ENCODE measurements around the gene TLR3.

Gene TLR3

DNA sequence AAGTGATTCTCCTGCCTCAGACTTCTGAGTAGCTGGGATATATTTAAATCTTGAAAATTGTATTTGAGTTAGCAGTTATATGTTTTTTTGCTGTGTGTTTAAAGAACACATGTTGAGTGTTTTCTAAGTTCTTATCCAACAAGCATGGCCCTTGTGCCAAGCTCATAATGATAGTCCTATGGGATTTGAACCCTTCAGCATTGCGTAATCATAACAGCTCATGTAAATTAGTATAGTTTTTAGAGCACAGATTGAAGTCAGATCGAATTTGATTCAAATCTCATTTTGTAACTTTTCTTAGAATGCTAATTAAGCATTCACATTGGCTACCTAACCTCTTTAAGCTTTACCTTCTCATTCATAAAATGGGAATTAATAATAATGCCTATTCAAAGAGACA lies 47.7 kb downstream of the TLR3 start:
- FAIRE-seq, result no peak
- TF ChIP-seq POLR2A (IDR thresholded peaks at IDR 0.05; ENCODE audit: low read depth, low read length), result no peak
- TF ChIP-seq SPI1 (IDR thresholded peaks at IDR 0.05; ENCODE audit: low read depth, low read length), result no peak
- TF ChIP-seq POLR2AphosphoS5 (IDR thresholded peaks at IDR 0.05; ENCODE audit: low read depth, low read length), result no peak
- TF ChIP-seq POU2F2 (IDR thresholded peaks at IDR 0.05; ENCODE audit: low read depth, low read length), result no peak
- no peak for TF ChIP-seq PAX5 (IDR thresholded peaks at IDR 0.05; ENCODE audit: insufficient read depth, low read length, severe bottlenecking)
- TF ChIP-seq TAF1 (IDR thresholded peaks at IDR 0.05; ENCODE audit: low read depth, low read length), result no peak

DNA sequence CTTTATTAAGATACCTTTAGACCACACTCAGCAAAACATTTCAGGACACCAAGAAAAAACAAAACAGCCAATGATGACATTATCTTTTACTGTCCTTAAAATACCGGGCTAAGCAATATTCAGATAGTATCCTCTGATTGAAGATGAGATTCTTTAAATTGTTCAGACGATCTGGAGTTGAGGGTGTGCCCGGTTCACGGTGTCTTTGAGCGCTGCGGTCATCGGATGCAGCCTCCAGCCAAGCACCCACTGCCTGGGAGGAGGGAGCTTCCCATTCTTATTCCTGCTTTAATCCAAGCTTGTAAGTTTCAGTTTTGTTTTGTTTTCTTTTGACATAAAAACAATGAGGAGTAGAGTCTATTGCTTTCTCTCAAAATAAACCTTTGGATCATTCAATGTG lies 49.6 kb downstream of the TLR3 start:
- no peak for FAIRE-seq
- TF ChIP-seq SPI1 (IDR thresholded peaks at IDR 0.05; ENCODE audit: low read depth, low read length) (no peak), POLR2A (IDR thresholded peaks at IDR 0.05; ENCODE audit: low read depth, low read length) (no peak), POU2F2 (IDR thresholded peaks at IDR 0.05; ENCODE audit: low read depth, low read length) (no peak), TAF1 (IDR thresholded peaks at IDR 0.05; ENCODE audit: low read depth, low read length) (no peak), PAX5 (IDR thresholded peaks at IDR 0.05; ENCODE audit: insufficient read depth, low read length, severe bottlenecking) (no peak), POLR2AphosphoS5 (IDR thresholded peaks at IDR 0.05; ENCODE audit: low read depth, low read length) (no peak)
- no peak for DNase-seq (ENCODE audit: insufficient read length, low spot score)

More for the DNA sequence above, 47.7 kb downstream of the TLR3 start:
- DNase-seq (ENCODE audit: insufficient read length, low spot score), result no peak

DNA sequence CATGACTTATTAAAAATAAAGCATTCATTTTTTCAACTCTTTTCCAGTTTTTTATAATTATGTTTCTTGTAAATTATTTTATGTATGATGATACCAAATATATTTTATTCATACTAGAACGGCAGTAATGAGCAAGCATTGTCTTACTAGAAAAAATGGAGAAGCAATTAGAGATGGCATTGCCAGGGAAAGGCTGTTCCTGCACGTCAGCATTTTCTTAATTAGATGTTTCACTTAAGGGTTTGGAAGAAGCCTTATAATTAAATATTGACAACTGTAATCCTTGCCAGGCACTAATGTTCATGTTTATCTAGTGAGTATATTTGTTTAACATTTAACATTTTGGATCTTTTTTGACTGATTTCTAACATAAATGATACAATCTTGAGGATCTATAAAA lies 52.1 kb downstream of the TLR3 start:
- FAIRE-seq, result no peak
- no peak for DNase-seq (ENCODE audit: insufficient read length, low spot score)
- TF ChIP-seq SPI1 (IDR thresholded peaks at IDR 0.05; ENCODE audit: low read depth, low read length) (no peak), PAX5 (IDR thresholded peaks at IDR 0.05; ENCODE audit: insufficient read depth, low read length, severe bottlenecking) (no peak), POLR2AphosphoS5 (IDR thresholded peaks at IDR 0.05; ENCODE audit: low read depth, low read length) (no peak), POLR2A (IDR thresholded peaks at IDR 0.05; ENCODE audit: low read depth, low read length) (no peak), TAF1 (IDR thresholded peaks at IDR 0.05; ENCODE audit: low read depth, low read length) (no peak), POU2F2 (IDR thresholded peaks at IDR 0.05; ENCODE audit: low read depth, low read length) (no peak)

DNA sequence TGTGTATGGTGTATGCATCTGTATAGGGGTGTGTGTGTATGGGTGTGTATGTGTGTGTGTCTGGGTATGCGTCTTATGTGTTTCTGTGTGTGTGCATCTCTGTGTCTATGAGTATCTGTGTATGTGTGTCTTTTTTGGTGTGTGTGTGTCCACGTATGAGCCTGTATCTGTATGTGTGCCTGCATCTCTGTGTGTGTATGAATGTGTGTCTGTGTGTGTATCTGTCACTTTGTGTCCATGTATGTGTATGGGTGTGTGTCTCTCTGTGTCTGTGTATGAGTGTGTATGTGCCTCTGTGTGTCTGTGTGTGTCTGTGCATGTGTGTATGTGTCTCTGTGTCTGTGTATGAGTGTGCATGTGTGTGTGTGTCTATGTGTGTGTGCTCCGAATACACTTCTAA lies 59.9 kb downstream of the TLR3 start:
- no peak for DNase-seq (ENCODE audit: insufficient read length, low spot score)
- TF ChIP-seq SPI1 (IDR thresholded peaks at IDR 0.05; ENCODE audit: low read depth, low read length), result no peak
- TF ChIP-seq POLR2A (IDR thresholded peaks at IDR 0.05; ENCODE audit: low read depth, low read length), result no peak
- no peak for TF ChIP-seq POLR2AphosphoS5 (IDR thresholded peaks at IDR 0.05; ENCODE audit: low read depth, low read length)
- no peak for TF ChIP-seq TAF1 (IDR thresholded peaks at IDR 0.05; ENCODE audit: low read depth, low read length)
- TF ChIP-seq PAX5 (IDR thresholded peaks at IDR 0.05; ENCODE audit: insufficient read depth, low read length, severe bottlenecking), result no peak
- TF ChIP-seq POU2F2 (IDR thresholded peaks at IDR 0.05; ENCODE audit: low read depth, low read length), result no peak
- FAIRE-seq, result peak; percentile 80

DNA sequence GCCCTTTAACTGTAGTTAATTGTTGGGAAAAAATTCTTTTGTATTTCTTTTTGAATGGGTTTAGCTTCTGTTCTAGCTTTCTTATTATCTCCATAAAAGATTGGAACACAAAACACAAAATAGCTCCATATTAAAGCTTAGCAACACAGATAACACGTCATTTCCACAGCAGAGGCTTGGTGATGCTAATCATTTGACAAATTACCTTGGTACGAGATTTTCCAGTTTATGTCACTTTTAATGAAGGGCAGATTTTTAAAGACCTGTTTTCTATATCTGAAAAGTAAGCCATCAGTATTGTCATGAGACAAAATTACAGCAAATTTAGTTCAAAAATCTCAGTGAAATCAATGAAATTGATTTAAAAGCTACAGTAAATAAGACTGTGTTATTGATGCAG lies 63.0 kb downstream of the TLR3 start:
- DNase-seq (ENCODE audit: insufficient read length, low spot score) (no peak), FAIRE-seq (no peak)
- TF ChIP-seq POU2F2 (IDR thresholded peaks at IDR 0.05; ENCODE audit: low read depth, low read length) (no peak), TAF1 (IDR thresholded peaks at IDR 0.05; ENCODE audit: low read depth, low read length) (no peak), PAX5 (IDR thresholded peaks at IDR 0.05; ENCODE audit: insufficient read depth, low read length, severe bottlenecking) (no peak), POLR2A (IDR thresholded peaks at IDR 0.05; ENCODE audit: low read depth, low read length) (no peak), SPI1 (IDR thresholded peaks at IDR 0.05; ENCODE audit: low read depth, low read length) (no peak), POLR2AphosphoS5 (IDR thresholded peaks at IDR 0.05; ENCODE audit: low read depth, low read length) (no peak)

DNA sequence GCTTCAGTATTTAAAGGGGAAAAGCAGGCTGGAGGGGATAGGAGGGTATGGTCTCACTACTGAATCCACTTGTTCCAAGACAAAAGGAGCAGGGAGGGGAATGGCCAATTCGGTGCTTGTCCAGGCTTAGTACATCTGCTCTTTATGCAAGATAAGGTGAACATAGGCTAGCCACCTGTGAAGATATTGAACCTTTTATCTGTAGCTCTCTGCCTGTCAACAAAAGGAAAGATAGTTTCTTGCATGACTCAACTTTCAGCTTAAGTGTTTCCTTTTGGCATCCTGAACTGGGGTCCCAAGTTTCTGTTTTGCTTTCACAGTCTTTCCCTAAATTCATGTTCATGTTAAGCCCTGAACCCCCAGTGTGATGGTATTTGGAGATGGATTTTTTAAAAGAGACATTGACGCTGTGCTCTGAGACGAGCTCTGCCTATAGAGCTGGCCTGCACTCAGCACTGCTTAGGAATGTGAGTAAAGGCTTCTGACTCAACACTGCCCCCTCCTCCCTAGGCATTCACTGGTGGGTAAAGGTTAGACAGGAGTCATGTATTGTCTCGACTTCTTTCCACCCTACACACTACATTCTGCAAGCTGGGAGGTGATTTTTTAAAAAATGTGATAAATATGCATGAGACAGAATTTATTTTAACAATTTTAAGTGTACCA lies 63.8 kb downstream of the TLR3 start:
- DNase-seq (ENCODE audit: insufficient read length, low spot score) (no peak), FAIRE-seq (peak; percentile 47)
- TF ChIP-seq POLR2AphosphoS5 (IDR thresholded peaks at IDR 0.05; ENCODE audit: low read depth, low read length) (no peak), POU2F2 (IDR thresholded peaks at IDR 0.05; ENCODE audit: low read depth, low read length) (no peak), POLR2A (IDR thresholded peaks at IDR 0.05; ENCODE audit: low read depth, low read length) (no peak), PAX5 (IDR thresholded peaks at IDR 0.05; ENCODE audit: insufficient read depth, low read length, severe bottlenecking) (no peak), TAF1 (IDR thresholded peaks at IDR 0.05; ENCODE audit: low read depth, low read length) (no peak), SPI1 (IDR thresholded peaks at IDR 0.05; ENCODE audit: low read depth, low read length) (no peak)

DNA sequence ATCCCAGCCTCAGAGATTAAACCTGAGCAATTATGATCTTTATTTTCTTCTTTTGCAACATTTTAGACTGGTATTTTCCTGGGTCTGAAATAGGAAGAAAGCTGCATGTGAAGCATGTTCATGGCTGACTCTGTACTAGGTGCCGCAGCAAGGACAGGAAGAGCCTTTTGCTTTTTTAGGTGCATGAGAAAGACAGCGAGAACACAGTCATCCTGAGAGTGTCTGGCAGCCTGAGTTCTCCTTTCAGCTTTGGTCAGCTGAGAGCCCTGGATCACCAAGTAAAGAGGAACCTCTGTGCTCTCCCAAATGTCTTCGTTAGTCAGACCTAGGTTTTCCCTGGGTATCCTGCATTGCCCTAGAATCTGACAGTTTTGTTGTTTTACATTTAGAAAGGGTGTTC lies 65.3 kb downstream of the TLR3 start:
- TF ChIP-seq SPI1 (IDR thresholded peaks at IDR 0.05; ENCODE audit: low read depth, low read length), result peak; percentile 96
- no peak for TF ChIP-seq POU2F2 (IDR thresholded peaks at IDR 0.05; ENCODE audit: low read depth, low read length)
- no peak for TF ChIP-seq POLR2AphosphoS5 (IDR thresholded peaks at IDR 0.05; ENCODE audit: low read depth, low read length)
- FAIRE-seq (peak; percentile 95), DNase-seq (ENCODE audit: insufficient read length, low spot score) (peak; percentile 41)

DNA sequence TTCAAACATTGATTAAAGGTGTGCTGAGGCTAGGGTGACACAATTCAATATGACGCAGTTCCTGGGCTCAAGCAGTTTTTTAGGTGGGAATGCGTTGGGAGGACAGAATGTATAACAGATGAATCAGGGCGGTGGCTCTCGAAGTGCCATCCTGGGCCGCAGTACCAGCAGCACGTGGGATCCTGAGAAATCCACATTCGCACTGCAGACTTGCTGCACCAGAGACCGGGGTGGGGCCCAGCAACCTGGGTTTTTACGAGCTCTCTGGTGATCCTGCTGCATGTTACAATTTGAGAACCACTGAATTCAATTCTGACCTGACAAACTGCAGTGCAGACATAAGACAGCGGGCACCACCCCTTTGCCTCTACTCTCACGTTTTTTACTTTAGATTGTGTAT lies 65.9 kb downstream of the TLR3 start:
- DNase-seq (ENCODE audit: insufficient read length, low spot score) (no peak), FAIRE-seq (no peak)
- TF ChIP-seq TAF1 (IDR thresholded peaks at IDR 0.05; ENCODE audit: low read depth, low read length) (no peak), POLR2AphosphoS5 (IDR thresholded peaks at IDR 0.05; ENCODE audit: low read depth, low read length) (no peak), SPI1 (IDR thresholded peaks at IDR 0.05; ENCODE audit: low read depth, low read length) (no peak), POU2F2 (IDR thresholded peaks at IDR 0.05; ENCODE audit: low read depth, low read length) (no peak), PAX5 (IDR thresholded peaks at IDR 0.05; ENCODE audit: insufficient read depth, low read length, severe bottlenecking) (no peak), POLR2A (IDR thresholded peaks at IDR 0.05; ENCODE audit: low read depth, low read length) (no peak)

DNA sequence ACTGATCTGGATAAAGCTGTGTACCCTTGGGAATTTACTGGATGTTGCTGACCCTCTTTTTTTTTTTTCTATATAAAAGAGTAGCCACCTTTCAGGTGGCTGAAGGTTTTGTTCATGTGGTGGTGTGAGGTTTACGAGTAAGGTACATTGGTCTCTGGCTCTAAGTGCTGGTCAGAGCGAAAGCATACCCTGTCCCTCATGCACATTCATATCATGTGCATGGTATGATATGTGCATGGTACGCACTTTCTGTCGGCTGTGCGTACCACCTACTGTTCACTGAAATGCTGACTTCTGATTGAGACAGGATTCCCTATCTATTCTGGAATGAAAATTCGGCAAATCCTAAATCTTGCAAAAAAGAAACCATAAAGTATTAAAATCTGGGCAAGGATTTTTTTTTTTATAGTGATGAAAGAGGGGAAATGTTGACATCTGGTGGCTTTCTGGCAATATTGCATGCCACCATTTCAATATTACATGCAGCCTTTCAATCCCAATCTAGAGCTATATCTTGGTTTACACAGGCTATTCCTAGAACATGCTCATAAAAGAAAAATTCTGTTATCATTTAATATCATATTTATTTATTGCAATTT lies 68.3 kb downstream of the TLR3 start:
- DNase-seq (ENCODE audit: insufficient read length, low spot score), result no peak
- peak; percentile 33 for FAIRE-seq
- TF ChIP-seq PAX5 (IDR thresholded peaks at IDR 0.05; ENCODE audit: insufficient read depth, low read length, severe bottlenecking), result no peak
- TF ChIP-seq POLR2A (IDR thresholded peaks at IDR 0.05; ENCODE audit: low read depth, low read length), result no peak
- no peak for TF ChIP-seq SPI1 (IDR thresholded peaks at IDR 0.05; ENCODE audit: low read depth, low read length)
- no peak for TF ChIP-seq TAF1 (IDR thresholded peaks at IDR 0.05; ENCODE audit: low read depth, low read length)
- no peak for TF ChIP-seq POLR2AphosphoS5 (IDR thresholded peaks at IDR 0.05; ENCODE audit: low read depth, low read length)
- no peak for TF ChIP-seq POU2F2 (IDR thresholded peaks at IDR 0.05; ENCODE audit: low read depth, low read length)

Data from GM12891 (cell line).